Mucosa of descending colon (tissue), 3 donors: ENCODE results near the gene ANKRD27. TPM values are rescaled to one million over a fixed set of nuclear protein-coding genes. Genes with fewer than 3 reads are reported as not detected.
A peak's percentile ranks its signal among the peaks of the same experiment; 100 is the strongest.

Experiments used
- ATAC-seq: fragments of 200-7000 bp; cut with Tn5 transposase; one replicate; pipeline ENCODE4 v1.9.1; 2020; ENCODE audit warnings: mild to moderate bottlenecking, moderate library complexity
- DNase-seq, 3 donors: peaks; one replicate each; pipeline ENCODE4 v3.0.0-alpha.2; 2020
- H3K36me3 ChIP-seq: fragments of 200-600 bp; one replicate; pipeline ENCODE4 v1.8.0; 2021; ENCODE audit warnings: low read depth, mild to moderate bottlenecking
- H3K4me1 ChIP-seq: fragments of 200-600 bp; one replicate; pipeline ENCODE4 v1.8.0; 2021; ENCODE audit warnings: low read depth, mild to moderate bottlenecking
- H3K4me3 ChIP-seq: fragments of 200-600 bp; one replicate; pipeline ENCODE4 v1.8.0; 2021; ENCODE audit warnings: mild to moderate bottlenecking
- H3K9me3 ChIP-seq: fragments of 200-600 bp; one replicate; pipeline ENCODE4 v1.8.0; 2021; ENCODE audit warnings: mild to moderate bottlenecking
- intact Hi-C, 2 donors: fragments of 100-400 bp; cut with DNase I in 1 of 2; cut with micrococcal nuclease in 1 of 2; formaldehyde crosslinking; loops; one replicate each; pipeline versions ENCODE4 v1.11.0 to v1.11.1; 2022; cut with DNase I, micrococcal nuclease
- total RNA-seq, 3 donors: library from RNA; stranded (reverse); fragmentation: NEBNext Ultra II Directional in 2 of 3; extraction: Animal tissue kit (Norgen Biotek cat#: 25700) in 2 of 3; gene quantifications; one replicate each; pipeline versions ENCODE4 v1.2.1 to v1.2.4, GENCODE V29; 2021 to 2023
- TF ChIP-seq, protein P1 (sequence below): fragments of 200-600 bp; IDR thresholded peaks from one replicate; pipeline ENCODE4 v1.8.0; 2022; ENCODE audit warnings: antibody characterized with exemption, mild to moderate bottlenecking
- donor health status: DM: no; HTN: no; CAD: no; lungs with moderate emphysema.
- donor health status: DM: no; HTN: no; CAD: no.
- donor health status: DM: no; HTN: yes; CAD: no.

ANKRD27 gene
- total RNA-seq, 3 donors from 2014 or later = 36.0 to 59.6 (median 41.1) TPM

DNA sequence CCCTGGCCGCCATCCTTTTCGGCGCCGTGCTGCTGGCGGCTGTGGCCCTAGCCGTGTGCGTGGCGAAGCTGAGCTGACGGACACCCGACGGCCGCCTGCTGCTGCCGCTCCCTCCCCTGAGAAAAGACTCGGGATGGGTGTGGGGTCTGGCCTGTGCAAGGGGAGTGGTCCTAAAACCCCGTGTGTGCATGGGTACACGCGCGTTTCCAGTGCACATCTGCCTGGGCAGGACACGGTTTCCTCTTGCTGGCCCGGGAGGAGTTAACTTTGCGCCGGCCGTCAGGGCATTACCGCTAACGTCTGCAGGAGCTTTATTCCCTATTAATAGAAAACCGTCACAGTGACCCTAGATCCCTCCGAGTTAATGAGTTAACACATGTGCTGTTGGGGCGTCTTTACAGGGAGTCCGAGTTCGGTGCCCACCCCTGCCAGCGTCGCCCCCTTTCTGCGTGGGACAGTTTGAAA lies 1.9 kb upstream of the ANKRD27 start:
- H3K9me3 ChIP-seq = no peaks in the 10 kb centered on the region
- H3K36me3 ChIP-seq = no peaks in the 10 kb centered on the region
- no peak overlapping the region for H3K4me3 ChIP-seq
- TF ChIP-seq, protein P1, sequence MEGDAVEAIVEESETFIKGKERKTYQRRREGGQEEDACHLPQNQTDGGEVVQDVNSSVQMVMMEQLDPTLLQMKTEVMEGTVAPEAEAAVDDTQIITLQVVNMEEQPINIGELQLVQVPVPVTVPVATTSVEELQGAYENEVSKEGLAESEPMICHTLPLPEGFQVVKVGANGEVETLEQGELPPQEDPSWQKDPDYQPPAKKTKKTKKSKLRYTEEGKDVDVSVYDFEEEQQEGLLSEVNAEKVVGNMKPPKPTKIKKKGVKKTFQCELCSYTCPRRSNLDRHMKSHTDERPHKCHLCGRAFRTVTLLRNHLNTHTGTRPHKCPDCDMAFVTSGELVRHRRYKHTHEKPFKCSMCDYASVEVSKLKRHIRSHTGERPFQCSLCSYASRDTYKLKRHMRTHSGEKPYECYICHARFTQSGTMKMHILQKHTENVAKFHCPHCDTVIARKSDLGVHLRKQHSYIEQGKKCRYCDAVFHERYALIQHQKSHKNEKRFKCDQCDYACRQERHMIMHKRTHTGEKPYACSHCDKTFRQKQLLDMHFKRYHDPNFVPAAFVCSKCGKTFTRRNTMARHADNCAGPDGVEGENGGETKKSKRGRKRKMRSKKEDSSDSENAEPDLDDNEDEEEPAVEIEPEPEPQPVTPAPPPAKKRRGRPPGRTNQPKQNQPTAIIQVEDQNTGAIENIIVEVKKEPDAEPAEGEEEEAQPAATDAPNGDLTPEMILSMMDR = no peak
- intact Hi-C loops = no loop called here
- H3K4me1 ChIP-seq = peaks cover 20% of the 10 kb centered on the region
- DNase-seq = no peak
- ATAC-seq = no peak

DNA sequence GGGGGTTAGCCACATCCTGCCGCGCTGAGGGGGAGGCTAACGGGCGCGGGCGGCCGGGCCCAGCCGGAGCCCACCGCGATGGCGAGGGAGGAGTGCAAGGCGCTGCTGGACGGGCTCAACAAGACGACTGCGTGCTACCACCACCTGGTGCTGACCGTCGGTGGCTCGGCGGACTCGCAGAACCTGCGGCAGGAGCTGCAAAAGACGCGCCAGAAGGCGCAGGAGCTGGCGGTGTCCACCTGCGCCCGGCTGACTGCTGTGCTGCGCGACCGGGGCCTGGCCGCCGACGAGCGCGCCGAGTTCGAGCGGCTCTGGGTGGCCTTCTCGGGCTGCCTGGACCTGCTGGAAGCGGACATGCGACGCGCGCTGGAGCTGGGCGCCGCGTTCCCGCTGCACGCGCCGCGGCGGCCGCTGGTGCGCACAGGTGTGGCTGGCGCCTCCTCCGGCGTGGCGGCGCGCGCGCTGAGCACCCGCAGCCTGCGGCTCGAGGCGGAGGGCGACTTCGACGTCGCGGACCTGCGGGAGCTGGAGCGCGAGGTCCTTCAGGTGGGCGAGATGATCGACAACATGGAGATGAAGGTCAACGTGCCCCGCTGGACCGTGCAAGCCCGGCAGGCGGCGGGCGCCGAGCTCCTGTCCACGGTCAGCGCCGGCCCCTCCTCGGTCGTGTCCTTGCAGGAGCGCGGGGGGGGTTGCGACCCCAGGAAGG lies 1.4 kb upstream of the ANKRD27 start:
- peaks cover 20% of the 10 kb centered on the region for H3K4me1 ChIP-seq
- DNase-seq (peak in 2 of 3 donors; percentile 65 to 69), ATAC-seq (peak; percentile 39)
- TF ChIP-seq, protein P1 = no peak
- no peaks in the 10 kb centered on the region for H3K36me3 ChIP-seq
- H3K4me3 ChIP-seq = no peak overlapping the region
- intact Hi-C loops = no loop called here
- H3K9me3 ChIP-seq = no peaks in the 10 kb centered on the region

DNA sequence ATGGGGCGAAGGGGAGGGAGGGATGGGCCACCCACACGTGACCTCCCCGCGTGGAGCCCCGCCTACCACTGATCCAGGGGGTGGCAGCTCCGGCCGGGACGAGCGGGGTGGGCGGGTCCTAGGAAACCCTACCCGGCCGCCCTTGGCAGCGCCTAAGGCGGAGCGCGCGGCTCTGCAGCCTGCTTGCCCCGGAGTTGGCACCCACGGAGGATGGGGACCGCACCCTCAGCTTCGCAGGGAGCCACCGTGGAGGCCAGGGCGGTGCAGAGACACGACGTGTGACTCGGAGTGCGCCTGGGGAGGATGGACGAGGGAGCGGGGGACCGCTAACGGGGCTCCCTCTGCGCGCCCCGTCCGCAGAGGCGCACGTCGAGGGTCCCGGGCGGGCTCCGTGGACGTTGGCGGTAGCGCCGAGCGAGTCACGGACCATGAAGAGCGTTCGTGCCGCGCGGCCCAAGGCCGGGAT lies 773 bp upstream of the ANKRD27 start, which contains the start of gene RGS9BP:
Gene RGS9BP, plus strand, starts transcription at position 129 of the 466 bp plus-strand sequence. CDS start 416 bp downstream, outside the sequence.
- Histone ChIP-seq H3K9me3 (no peaks in the 10 kb centered on the region), H3K4me1 (peaks cover 20% of the 10 kb centered on the region), H3K4me3 (peak within 1 kb of the TSS; percentile 93), H3K36me3 (no peaks in the 10 kb centered on the region)
- intact Hi-C loops = no loop called here
- TF ChIP-seq, protein P1 = no peak
- peak; percentile 80 to 89 (median 88) for DNase-seq
- peak; percentile 69 for ATAC-seq

DNA sequence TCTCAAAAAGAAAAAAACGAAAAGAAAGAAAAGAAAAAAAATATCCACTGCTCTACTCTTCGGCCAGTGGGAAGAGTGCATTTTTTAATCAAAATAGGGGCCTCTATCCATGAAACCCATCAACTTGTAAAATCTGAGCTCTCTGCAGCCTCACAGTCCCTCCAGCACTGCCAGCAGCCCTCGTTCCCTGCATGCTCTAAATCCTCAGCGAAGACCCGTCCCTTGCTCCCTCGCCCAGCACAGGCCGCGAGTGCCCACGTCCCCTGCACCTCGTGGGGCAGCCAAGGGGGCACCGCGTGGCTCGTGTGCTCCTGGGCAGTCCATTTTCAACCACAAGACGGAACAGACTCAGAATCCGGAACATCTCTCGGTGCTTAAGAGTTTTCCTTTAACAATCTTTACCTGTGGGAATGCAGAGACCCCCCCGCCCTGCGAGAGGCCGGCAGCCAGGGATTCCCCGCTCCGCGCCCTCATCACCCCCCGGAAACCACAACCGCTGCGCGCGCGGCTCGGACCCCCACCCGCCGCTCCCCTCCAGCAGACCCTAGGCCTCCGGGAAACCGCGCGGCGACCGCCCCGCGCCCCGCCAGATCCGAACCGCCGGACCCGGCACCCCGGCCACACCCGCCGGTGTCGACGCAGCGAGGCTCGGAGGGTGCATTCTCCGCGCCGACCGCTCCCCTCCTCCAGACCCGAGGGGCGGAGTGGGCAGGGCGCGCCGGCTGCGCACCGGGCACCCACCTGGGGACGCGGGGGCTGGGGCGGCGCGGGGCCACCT lies 638 bp downstream of the ANKRD27 start:
- intact Hi-C loops = no loop called here
- ATAC-seq = no peak
- TF ChIP-seq, protein P1 = no peak

DNA sequence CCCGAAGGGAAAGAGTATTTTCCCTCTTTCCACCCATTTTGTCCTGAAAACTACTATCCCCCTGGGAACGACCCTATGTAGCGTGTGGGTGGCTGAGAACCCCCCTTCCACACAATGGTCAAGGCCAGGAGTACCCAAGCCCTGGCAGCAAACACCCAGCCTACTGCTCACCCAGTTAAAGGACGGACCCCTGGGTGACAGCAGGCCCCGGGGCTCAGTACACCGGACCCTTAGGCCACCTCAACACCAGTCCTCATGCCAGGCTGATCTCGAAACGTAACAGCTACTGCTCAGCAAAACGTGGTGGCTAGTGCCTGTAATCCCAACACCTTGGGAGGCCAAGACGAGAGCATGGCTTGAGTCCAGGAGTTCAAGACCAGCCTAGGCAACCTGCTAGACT lies 1.4 kb downstream of the ANKRD27 start:
- Histone ChIP-seq H3K4me1 (peaks cover 32% of the 10 kb centered on the region), H3K4me3 (no peak overlapping the region), H3K9me3 (no peaks in the 10 kb centered on the region), H3K36me3 (no peaks in the 10 kb centered on the region)
- TF ChIP-seq, protein P1 = no peak
- DNase-seq (no peak), ATAC-seq (no peak)
- intact Hi-C loops = no loop called here

More for the DNA sequence above, 638 bp downstream of the ANKRD27 start:
- no peaks in the 10 kb centered on the region for H3K9me3 ChIP-seq
- no peaks in the 10 kb centered on the region for H3K36me3 ChIP-seq
- DNase-seq = peak in 1 of 3 donors; percentile 53
- peak overlapping the region; percentile 93 for H3K4me3 ChIP-seq
- peaks cover 32% of the 10 kb centered on the region for H3K4me1 ChIP-seq
